IMR-90 (cell line): ENCODE data around the gene PLIN4. TPM values are rescaled to one million over a fixed set of nuclear protein-coding genes. Genes with fewer than 3 reads are reported as not detected.
A peak's percentile ranks its signal among the peaks of the same experiment; 100 is the strongest.

Experiments
- ATAC-seq: fragments of 200-7000 bp; cut with Tn5 transposase; 2 replicates; pipeline ENCODE4 v1.9.1; 2020; ENCODE audit warnings: low read depth, mild to moderate bottlenecking, moderate library complexity
- BruUV-seq: library from RNA; stranded (reverse); fragments of 400-500 nt; replicated peaks from 2 replicates; lab custom pipeline; 2021; lab: Mats Ljungman, UMichigan
- CTCF ChIA-PET: fragments of 300-600 bp; formaldehyde crosslinking; extraction: SDS; loops from one replicate; lab custom pipeline; 2021; ENCODE audit warnings: antibody characterized with exemption; lab: Yijun Ruan, JAX
- POLR2A ChIA-PET: fragments of 300-600 bp; sonication (Branson Sonifier 250); formaldehyde crosslinking; loops from one replicate; lab custom pipeline; 2022; ENCODE audit warnings: antibody characterized with exemption; ENCODE audit not compliant: unreplicated experiment; lab: Charles Lee
- DNase-seq: peaks from one replicate; pipeline ENCODE4 v3.0.0; 2013
- H2AFZ ChIP-seq: replicated peaks from 2 replicates; pipeline ENCODE3; 2013; ENCODE audit warnings: low read length, mild to moderate bottlenecking; ENCODE audit not compliant: poor library complexity
- H2AK5ac ChIP-seq: 2 replicates; pipeline ENCODE4 v1.6.1; 2013; ENCODE audit warnings: low read depth, low read length, inconsistent platforms
- H2AK9ac ChIP-seq: replicated peaks from 2 replicates; pipeline ENCODE3; 2013; ENCODE audit warnings: mild to moderate bottlenecking, low read depth, low read length, moderate library complexity; ENCODE audit not compliant: poor library complexity
- H2BK120ac ChIP-seq: 2 replicates; pipeline ENCODE4 v1.6.1; 2013; ENCODE audit warnings: low read depth, low read length, inconsistent platforms
- H2BK15ac ChIP-seq: 3 replicates; pipeline ENCODE4 v1.6.1; 2013; ENCODE audit warnings: low read depth, low read length, inconsistent platforms
- H2BK20ac ChIP-seq: 2 replicates; pipeline ENCODE4 v1.6.1; 2013; ENCODE audit warnings: low read depth, mild to moderate bottlenecking, inconsistent platforms, low read length, moderate library complexity
- H2BK5ac ChIP-seq: 2 replicates; pipeline ENCODE4 v1.6.1; 2013; ENCODE audit warnings: mild to moderate bottlenecking, low read depth, low read length, inconsistent platforms; ENCODE audit not compliant: poor library complexity, severe bottlenecking
- H3K14ac ChIP-seq: replicated peaks from 2 replicates; pipeline ENCODE4 v1.6.1; 2013; ENCODE audit warnings: low read depth, low read length, inconsistent platforms
- H3K18ac ChIP-seq: 2 replicates; pipeline ENCODE4 v1.6.1; 2013; ENCODE audit warnings: low read depth, low read length, control low read depth
- H3K23ac ChIP-seq: 2 replicates; pipeline ENCODE4 v1.6.1; 2013; ENCODE audit warnings: low read depth, low read length, inconsistent platforms
- H3K27ac ChIP-seq: 2 replicates; pipeline ENCODE4 v1.5.1; 2013; ENCODE audit warnings: mild to moderate bottlenecking, control low read depth, low read length; ENCODE audit not compliant: insufficient read depth
- H3K27me3 ChIP-seq: 2 replicates; pipeline ENCODE4 v1.6.1; 2013; ENCODE audit warnings: low read length; ENCODE audit not compliant: control insufficient read depth, insufficient read depth
- H3K36me3 ChIP-seq: 2 replicates; pipeline ENCODE4 v1.6.1; 2013; ENCODE audit warnings: low read length, mixed read lengths; ENCODE audit not compliant: control insufficient read depth, insufficient read depth
- H3K4ac ChIP-seq: 2 replicates; pipeline ENCODE4 v1.6.1; 2013; ENCODE audit warnings: low read depth, low read length, inconsistent platforms
- H3K4me1 ChIP-seq: 2 replicates; pipeline ENCODE4 v1.6.1; 2013; ENCODE audit warnings: low read length, mixed read lengths; ENCODE audit not compliant: control insufficient read depth, insufficient read depth
- H3K4me2 ChIP-seq: 2 replicates; pipeline ENCODE4 v1.6.1; 2013; ENCODE audit warnings: low read depth, mild to moderate bottlenecking, control low read depth, low read length, moderate library complexity
- H3K4me3 ChIP-seq: 2 replicates; pipeline ENCODE4 v1.5.1; 2013; ENCODE audit warnings: low read depth, mild to moderate bottlenecking, control low read depth, low read length, moderate library complexity; ENCODE audit not compliant: insufficient read depth
- H3K56ac ChIP-seq: 2 replicates; pipeline ENCODE4 v1.6.1; 2013; ENCODE audit warnings: low read length, inconsistent platforms; ENCODE audit not compliant: insufficient read depth; ENCODE audit errors: extremely low read depth
- H3K79me1 ChIP-seq, 2 experiments: 2 replicates each; pipeline ENCODE4 v1.6.1; 2013; ENCODE audit warnings: low read length in 2 of 2, inconsistent platforms in 1 of 2, low read depth in 1 of 2
- H3K9ac ChIP-seq: 2 replicates; pipeline ENCODE4 v1.6.1; 2013; ENCODE audit warnings: low read depth, low read length, control low read depth
- H3K9me1 ChIP-seq: 2 replicates; pipeline ENCODE4 v1.6.1; 2013; ENCODE audit warnings: low read length, inconsistent platforms; ENCODE audit not compliant: insufficient read depth
- H3K9me3 ChIP-seq: 2 replicates; pipeline ENCODE4 v1.6.1; 2013; ENCODE audit warnings: low read length; ENCODE audit not compliant: control insufficient read depth, insufficient read depth
- H4K20me1 ChIP-seq: 2 replicates; pipeline ENCODE4 v1.6.1; 2013; ENCODE audit warnings: low read length, inconsistent platforms; ENCODE audit not compliant: insufficient read depth
- H4K5ac ChIP-seq: 2 replicates; pipeline ENCODE4 v1.6.1; 2013; ENCODE audit warnings: mild to moderate bottlenecking, low read depth, low read length, control low read depth
- H4K8ac ChIP-seq, 2 experiments: 2 replicates each; pipeline ENCODE4 v1.6.1; 2013; ENCODE audit warnings: low read depth in 2 of 2, low read length in 2 of 2, control low read depth in 1 of 2, inconsistent platforms in 1 of 2
- H4K91ac ChIP-seq: 2 replicates; pipeline ENCODE4 v1.6.1; 2013; ENCODE audit warnings: low read depth, low read length, inconsistent platforms; ENCODE audit not compliant: insufficient read depth
- BHLHE40 ChIP-seq: fragments of 150-350 bp; IDR thresholded peaks from 2 replicates; pipeline ENCODE4 v1.6.1; 2016; ENCODE audit warnings: mild to moderate bottlenecking, low read depth, low read length
- CEBPB ChIP-seq: IDR thresholded peaks from 2 replicates; pipeline ENCODE4 v1.6.1; 2012; ENCODE audit warnings: low read depth, low read length, improper control_type of control experiment
- CHD1 ChIP-seq: IDR thresholded peaks from 2 replicates; pipeline ENCODE4 v1.6.1; 2012; ENCODE audit warnings: low read depth, low read length, improper control_type of control experiment
- MXI1 ChIP-seq: IDR thresholded peaks from 2 replicates; pipeline ENCODE4 v1.6.1; 2012; ENCODE audit warnings: low read depth, mild to moderate bottlenecking, low read length, moderate library complexity, borderline replicate concordance
- RFX5 ChIP-seq: IDR thresholded peaks from 2 replicates; pipeline ENCODE4 v1.8.0; 2012; ENCODE audit warnings: low read depth, mild to moderate bottlenecking, low read length, moderate library complexity
- USF2 ChIP-seq: fragments of 150-350 bp; IDR thresholded peaks from 2 replicates; pipeline ENCODE4 v1.6.1; 2017; ENCODE audit warnings: mild to moderate bottlenecking, antibody characterized with exemption, low read length, low read depth
- whole genome bisulfite sequencing, 2 experiments: methylation state at CpG; one replicate each; pipeline versions ENCODE4 v1.1.5 to v1.1.7; 2013; ENCODE audit warnings: missing lambda C conversion rate in 2 of 2; ENCODE audit not compliant: insufficient read length in 1 of 2; ENCODE audit errors: extremely low coverage in 2 of 2; 5-methylcytosine and 5-hydroxymethylcytosine counted together
- dilution Hi-C: fragments of 300-500 bp; cut with HindIII; formaldehyde crosslinking; loops from one replicate; pipeline ENCODE4 v1.14.3; 2018; ENCODE audit warnings: low sequenced_read_pairs; ENCODE audit not compliant: unreplicated experiment
- in situ Hi-C: fragments of 300-500 bp; cut with MboI; formaldehyde crosslinking; loops from 3 replicates; pipeline ENCODE4 v1.14.3; 2019; ENCODE audit warnings: low sequenced_read_pairs, inconsistent platforms, mixed read lengths
- intact Hi-C: fragments of 100-400 bp; cut with micrococcal nuclease; formaldehyde crosslinking; loops from 2 replicates; pipeline ENCODE4 v1.10.0; 2022
- polyA plus RNA-seq, 3 experiments: library from polyadenylated mRNA; depleted of rRNA; stranded (reverse); fragments of >200 nt; gene quantifications; 2 replicates each; pipeline ENCODE4 v1.2.3, GENCODE V29; 2012; ENCODE audit warnings: low replicate concordance in 1 of 3
- total RNA-seq: library from RNA; depleted of rRNA; stranded (reverse); fragments of >200 nt; gene quantifications from 2 replicates; pipeline ENCODE4 v1.2.3, GENCODE V29; 2012

Gene PLIN4
- total and polyA plus RNA-seq, 2 of the 4 experiments (the other 2 are of a cell fraction), result under 0.01 to 0.09 TPM

- Histone ChIP-seq H2AK9ac (no peak overlapping the region), H4K8ac (no peak overlapping the region), H3K79me1 (no peaks in the 10 kb centered on the region), H3K4ac (no peak overlapping the region), H3K27me3 (peaks cover 14% of the 10 kb centered on the region), H3K9me3 (no peaks in the 10 kb centered on the region), H3K27ac (no peak overlapping the region), H2BK15ac (no peak overlapping the region), H2BK20ac (no peak overlapping the region), H2AFZ (peak overlapping the region; percentile 72), H3K23ac (no peak overlapping the region), H3K9ac (no peak overlapping the region), H3K18ac (no peak overlapping the region), H4K20me1 (no peaks in the 10 kb centered on the region), H3K4me3 (no peak overlapping the region), H3K4me2 (no peak overlapping the region), H4K91ac (no peak overlapping the region), H2AK5ac (no peak overlapping the region), H3K56ac (no peak overlapping the region), H4K5ac (no peak overlapping the region), H3K36me3 (no peaks in the 10 kb centered on the region), H3K9me1 (no peaks in the 10 kb centered on the region), H3K4me1 (peaks cover 9% of the 10 kb centered on the region), H2BK5ac (no peak overlapping the region), H3K14ac (no peak overlapping the region), H2BK120ac (no peak overlapping the region)
- ChIA-PET POLR2A (no interaction called here), CTCF (no interaction called here)
- no TSS peak for BruUV-seq
- intact Hi-C loops, result no loop called here
- 89% methylated on average over 3 of the region's 6 CpGs; no CpG with 5 or more reads in 1 of the 2 experiments for WGBS, 2 experiments
- DNase-seq (no peak), ATAC-seq (no peak)
- in situ Hi-C loops, result no loop called here
- dilution Hi-C loops, result no loop called here
- TF ChIP-seq USF2, result no peak
- TF ChIP-seq RFX5, result no peak
- no peak for TF ChIP-seq CHD1
- no peak for TF ChIP-seq CEBPB
- TF ChIP-seq MXI1, result no peak
- no peak for TF ChIP-seq BHLHE40
These were observed 848 bp upstream of the PLIN4 start for GRCh38 chr19:4519172-4519496.
